Neural cell (in vitro differentiated cells): ENCODE results near the gene SGSH. TPM values are rescaled to one million over a fixed set of nuclear protein-coding genes. Genes with fewer than 3 reads are reported as not detected.

Source experiments
- H2AFZ ChIP-seq: fragments of 200-600, 300-800 bp; sonication (generic), shearing (Covaris generic); 2 replicates; pipeline ENCODE4 v1.6.0; 2014; ENCODE audit warnings: low read depth, mild to moderate bottlenecking, antibody characterized with exemption, low read length, moderate library complexity
- H3F3A ChIP-seq: fragments of 200-600 bp; shearing (Covaris generic); 2 replicates; pipeline ENCODE4 v1.6.1; 2016; ENCODE audit warnings: mild to moderate bottlenecking, moderate library complexity, mixed read lengths, antibody characterized with exemption, low read length; ENCODE audit not compliant: insufficient read depth, poor library complexity, severe bottlenecking
- H3K27ac ChIP-seq: fragments of 200-600, 300-800 bp; sonication (generic), shearing (Covaris generic); 2 replicates; pipeline ENCODE4 v1.5.1; 2014; ENCODE audit warnings: mild to moderate bottlenecking, low read length, moderate library complexity
- H3K27me3 ChIP-seq: fragments of 300-800, 200-600 bp; sonication (generic), shearing (Covaris generic); 2 replicates; pipeline ENCODE4 v1.6.0; 2014; ENCODE audit warnings: mild to moderate bottlenecking, low read depth, low read length, moderate library complexity; ENCODE audit not compliant: insufficient read depth
- H3K36me3 ChIP-seq: fragments of 300-800, 200-600 bp; sonication (generic), shearing (Covaris generic); 2 replicates; pipeline ENCODE4 v1.5.1; 2014; ENCODE audit warnings: mild to moderate bottlenecking, antibody characterized with exemption, low read length, moderate library complexity; ENCODE audit not compliant: insufficient read depth
- H3K4me2 ChIP-seq: fragments of 300-800, 200-600 bp; sonication (generic), shearing (Covaris generic); 2 replicates; pipeline ENCODE4 v1.6.0; 2014; ENCODE audit warnings: mild to moderate bottlenecking, low read length
- H3K4me3 ChIP-seq: fragments of 300-800, 200-600 bp; sonication (generic), shearing (Covaris generic); 2 replicates; pipeline ENCODE4 v1.5.1; 2014; ENCODE audit warnings: mild to moderate bottlenecking, low read length, moderate library complexity
- H3K79me2 ChIP-seq: fragments of 200-600 bp; shearing (Covaris generic); replicated peaks from 2 replicates; pipeline ENCODE4 v1.6.0; 2014; ENCODE audit warnings: mild to moderate bottlenecking, low read length, moderate library complexity; ENCODE audit not compliant: insufficient read depth
- H3K9ac ChIP-seq: fragments of 300-800, 200-600 bp; sonication (generic), shearing (Covaris generic); 2 replicates; pipeline ENCODE4 v1.6.1; 2016; ENCODE audit warnings: mild to moderate bottlenecking, low read length, mixed read lengths
- H3K9me2 ChIP-seq: fragments of 200-600 bp; shearing (Covaris generic); 2 replicates; pipeline ENCODE4 v1.6.1; 2016; ENCODE audit warnings: mild to moderate bottlenecking, low read length, mixed read lengths; ENCODE audit not compliant: insufficient read depth
- H3K9me3 ChIP-seq: fragments of 200-600, 300-800 bp; sonication (generic), shearing (Covaris generic); 2 replicates; pipeline ENCODE4 v1.6.1; 2016; ENCODE audit warnings: mild to moderate bottlenecking, mixed run types, low read length, moderate library complexity, mixed read lengths
- H4K20me1 ChIP-seq: fragments of 200-600 bp; shearing (Covaris generic); 2 replicates; pipeline ENCODE4 v1.6.1; 2016; ENCODE audit warnings: mild to moderate bottlenecking, mixed run types; ENCODE audit not compliant: insufficient read depth
- EP300 ChIP-seq: fragments of 450-650 bp; conservative IDR thresholded peaks from 2 replicates; pipeline ENCODE4 v1.6.1; 2014; ENCODE audit warnings: antibody characterized with exemption, mild to moderate bottlenecking, moderate library complexity; ENCODE audit not compliant: poor library complexity, severe bottlenecking
- EZH2 ChIP-seq: fragments of 200-600, 300-800 bp; shearing (Covaris generic), sonication (generic); IDR thresholded peaks from 2 replicates; pipeline ENCODE4 v1.6.1; 2014; ENCODE audit warnings: antibody characterized with exemption, low read length, borderline replicate concordance, mild to moderate bottlenecking; ENCODE audit not compliant: insufficient read depth, poor library complexity, severe bottlenecking
- MXI1 ChIP-seq: fragments of 450-650 bp; conservative IDR thresholded peaks from 2 replicates; pipeline ENCODE4 v1.6.1; 2014; ENCODE audit warnings: antibody characterized with exemption, mild to moderate bottlenecking; ENCODE audit not compliant: poor library complexity, severe bottlenecking
- POLR2AphosphoS5 ChIP-seq: IDR thresholded peaks from 2 replicates; pipeline ENCODE4 v1.6.1; 2012
- RAD21 ChIP-seq: fragments of 450-650 bp; conservative IDR thresholded peaks from 2 replicates; pipeline ENCODE4 v1.6.1; 2014; ENCODE audit warnings: antibody characterized with exemption, mild to moderate bottlenecking, moderate library complexity
- SMC3 ChIP-seq: fragments of 450-650 bp; conservative IDR thresholded peaks from 2 replicates; pipeline ENCODE4 v1.6.1; 2014; ENCODE audit warnings: antibody characterized with exemption, mild to moderate bottlenecking, moderate library complexity; ENCODE audit not compliant: poor library complexity
- TAF1 ChIP-seq: IDR thresholded peaks from 2 replicates; pipeline ENCODE4 v1.6.1; 2012; ENCODE audit warnings: low read depth
- polyA plus RNA-seq: library from polyadenylated mRNA; depleted of rRNA; stranded (reverse); fragments of >200 nt; gene quantifications from 2 replicates; pipeline ENCODE4 v1.2.3, GENCODE V29; 2014
- TF ChIP-seq, protein P1 (sequence below): IDR thresholded peaks from 2 replicates; pipeline ENCODE4 v1.6.1; 2012; ENCODE audit warnings: borderline replicate concordance
- TF ChIP-seq, protein P2 (sequence below): fragments of 450-650 bp; IDR thresholded peaks from 2 replicates; pipeline ENCODE4 v1.5.1; 2014; ENCODE audit warnings: antibody characterized with exemption, mild to moderate bottlenecking, moderate library complexity; ENCODE audit not compliant: poor library complexity, severe bottlenecking

The SGSH gene
- polyA plus RNA-seq, 1 donor from 2014 or later, result 8.0 TPM

DNA sequence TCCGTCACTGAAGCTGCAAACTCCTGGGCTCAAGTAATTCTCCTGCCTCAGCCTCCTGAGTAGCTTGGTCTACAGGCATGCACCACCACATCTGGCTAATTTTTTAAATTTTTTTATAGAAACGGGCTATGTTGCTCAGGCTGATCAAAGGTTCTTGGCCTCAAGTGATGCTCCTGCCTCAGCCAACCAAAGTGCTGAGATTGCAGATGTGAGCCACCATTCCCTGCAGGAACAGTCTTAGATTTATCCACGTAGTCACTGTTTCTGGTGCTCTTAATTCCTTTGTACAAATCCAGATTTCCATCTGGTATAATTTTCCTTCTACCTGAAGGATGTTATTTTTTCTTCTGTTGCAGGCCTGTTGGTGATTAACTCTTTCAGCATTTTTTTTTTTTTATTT, 13.1 kb upstream of the SGSH start:
- H3K4me3 ChIP-seq, result no peak overlapping the region
- H3K27ac ChIP-seq, result no peak overlapping the region

DNA sequence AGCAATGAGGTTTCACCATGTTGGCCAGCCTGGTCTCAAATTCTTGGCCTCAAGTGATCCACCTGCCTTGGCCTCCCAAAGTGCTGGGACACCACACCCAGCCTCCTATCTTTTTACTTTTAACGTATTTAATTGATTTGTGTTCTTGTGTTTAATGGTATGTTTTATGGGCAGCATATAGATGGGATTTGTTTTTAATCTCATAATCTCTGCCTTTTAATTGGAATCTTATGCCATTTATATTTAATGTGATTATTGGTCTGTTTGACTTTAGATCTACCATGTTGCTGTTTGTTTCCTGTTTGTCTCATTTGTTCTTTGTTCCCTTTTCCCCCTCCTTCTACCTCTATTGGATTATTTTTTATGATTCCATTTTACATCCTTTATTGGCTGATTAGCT, 12.3 kb upstream of the SGSH start:
- no peaks in the 10 kb centered on the region for H3K36me3 ChIP-seq
- no peaks in the 10 kb centered on the region for H3K79me2 ChIP-seq
- no peaks in the 10 kb centered on the region for H3K9me2 ChIP-seq

More for the DNA sequence above, 13.1 kb upstream of the SGSH start:
- no peak overlapping the region for H3K4me2 ChIP-seq
- H3K27me3 ChIP-seq, result no peaks in the 10 kb centered on the region
- no peaks in the 10 kb centered on the region for H4K20me1 ChIP-seq
- no peaks in the 10 kb centered on the region for H3K9me2 ChIP-seq
- no peak overlapping the region for H3K9ac ChIP-seq
- H3F3A ChIP-seq, result no peaks in the 10 kb centered on the region
- no peaks in the 10 kb centered on the region for H3K9me3 ChIP-seq
- TF ChIP-seq, protein P1, sequence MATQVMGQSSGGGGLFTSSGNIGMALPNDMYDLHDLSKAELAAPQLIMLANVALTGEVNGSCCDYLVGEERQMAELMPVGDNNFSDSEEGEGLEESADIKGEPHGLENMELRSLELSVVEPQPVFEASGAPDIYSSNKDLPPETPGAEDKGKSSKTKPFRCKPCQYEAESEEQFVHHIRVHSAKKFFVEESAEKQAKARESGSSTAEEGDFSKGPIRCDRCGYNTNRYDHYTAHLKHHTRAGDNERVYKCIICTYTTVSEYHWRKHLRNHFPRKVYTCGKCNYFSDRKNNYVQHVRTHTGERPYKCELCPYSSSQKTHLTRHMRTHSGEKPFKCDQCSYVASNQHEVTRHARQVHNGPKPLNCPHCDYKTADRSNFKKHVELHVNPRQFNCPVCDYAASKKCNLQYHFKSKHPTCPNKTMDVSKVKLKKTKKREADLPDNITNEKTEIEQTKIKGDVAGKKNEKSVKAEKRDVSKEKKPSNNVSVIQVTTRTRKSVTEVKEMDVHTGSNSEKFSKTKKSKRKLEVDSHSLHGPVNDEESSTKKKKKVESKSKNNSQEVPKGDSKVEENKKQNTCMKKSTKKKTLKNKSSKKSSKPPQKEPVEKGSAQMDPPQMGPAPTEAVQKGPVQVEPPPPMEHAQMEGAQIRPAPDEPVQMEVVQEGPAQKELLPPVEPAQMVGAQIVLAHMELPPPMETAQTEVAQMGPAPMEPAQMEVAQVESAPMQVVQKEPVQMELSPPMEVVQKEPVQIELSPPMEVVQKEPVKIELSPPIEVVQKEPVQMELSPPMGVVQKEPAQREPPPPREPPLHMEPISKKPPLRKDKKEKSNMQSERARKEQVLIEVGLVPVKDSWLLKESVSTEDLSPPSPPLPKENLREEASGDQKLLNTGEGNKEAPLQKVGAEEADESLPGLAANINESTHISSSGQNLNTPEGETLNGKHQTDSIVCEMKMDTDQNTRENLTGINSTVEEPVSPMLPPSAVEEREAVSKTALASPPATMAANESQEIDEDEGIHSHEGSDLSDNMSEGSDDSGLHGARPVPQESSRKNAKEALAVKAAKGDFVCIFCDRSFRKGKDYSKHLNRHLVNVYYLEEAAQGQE, result no peak
- TF ChIP-seq TAF1 (no peak), RAD21 (no peak), MXI1 (no peak), EZH2 (no peak), EP300 (no peak), POLR2AphosphoS5 (no peak), SMC3 (no peak)
- TF ChIP-seq, protein P2, sequence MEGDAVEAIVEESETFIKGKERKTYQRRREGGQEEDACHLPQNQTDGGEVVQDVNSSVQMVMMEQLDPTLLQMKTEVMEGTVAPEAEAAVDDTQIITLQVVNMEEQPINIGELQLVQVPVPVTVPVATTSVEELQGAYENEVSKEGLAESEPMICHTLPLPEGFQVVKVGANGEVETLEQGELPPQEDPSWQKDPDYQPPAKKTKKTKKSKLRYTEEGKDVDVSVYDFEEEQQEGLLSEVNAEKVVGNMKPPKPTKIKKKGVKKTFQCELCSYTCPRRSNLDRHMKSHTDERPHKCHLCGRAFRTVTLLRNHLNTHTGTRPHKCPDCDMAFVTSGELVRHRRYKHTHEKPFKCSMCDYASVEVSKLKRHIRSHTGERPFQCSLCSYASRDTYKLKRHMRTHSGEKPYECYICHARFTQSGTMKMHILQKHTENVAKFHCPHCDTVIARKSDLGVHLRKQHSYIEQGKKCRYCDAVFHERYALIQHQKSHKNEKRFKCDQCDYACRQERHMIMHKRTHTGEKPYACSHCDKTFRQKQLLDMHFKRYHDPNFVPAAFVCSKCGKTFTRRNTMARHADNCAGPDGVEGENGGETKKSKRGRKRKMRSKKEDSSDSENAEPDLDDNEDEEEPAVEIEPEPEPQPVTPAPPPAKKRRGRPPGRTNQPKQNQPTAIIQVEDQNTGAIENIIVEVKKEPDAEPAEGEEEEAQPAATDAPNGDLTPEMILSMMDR, result no peak
- H3K79me2 ChIP-seq, result no peaks in the 10 kb centered on the region
- H3K36me3 ChIP-seq, result no peaks in the 10 kb centered on the region
- no peak overlapping the region for H2AFZ ChIP-seq

More for the DNA sequence above, 12.3 kb upstream of the SGSH start:
- no peaks in the 10 kb centered on the region for H3K9me3 ChIP-seq
- no peak overlapping the region for H3K27ac ChIP-seq
- no peaks in the 10 kb centered on the region for H3F3A ChIP-seq
- no peak overlapping the region for H3K4me2 ChIP-seq
- H3K9ac ChIP-seq, result no peak overlapping the region
- H3K4me3 ChIP-seq, result no peak overlapping the region
- no peaks in the 10 kb centered on the region for H3K27me3 ChIP-seq
- no peak overlapping the region for H2AFZ ChIP-seq
- H4K20me1 ChIP-seq, result no peaks in the 10 kb centered on the region
- no peak for TF ChIP-seq EP300
- no peak for TF ChIP-seq RAD21
- TF ChIP-seq, protein P1, result no peak
- TF ChIP-seq TAF1, result no peak
